Mesangial cell (primary cell): ENCODE measurements around the gene TCTN1. TPM values are rescaled to one million over a fixed set of nuclear protein-coding genes. Genes with fewer than 3 reads are reported as not detected.

Experiments used
- total RNA-seq: library from RNA; depleted of rRNA; stranded (reverse); fragments of >200 nt; gene quantifications from 2 replicates; pipeline ENCODE4 v1.2.3, GENCODE V29; 2015

Gene TCTN1
- total RNA-seq, result 23.0 and 41.2 TPM in 2 replicates

GRCh38 chr12:110613771-110614684 lies at the start of gene TCTN1:
TSS of gene TCTN1 (plus strand) at chr12:110614129. CDS start at chr12:110614183, 54 bp downstream.

GRCh38 chr12:110583137-110584059 lies 30.5 kb upstream of the TCTN1 start, which contains the start of gene PPTC7:
TSS of gene PPTC7 (minus strand) at chr12:110583318. CDS start at chr12:110583031, 287 bp downstream.

GRCh38 chr12:110688446-110689280 lies 74.7 kb downstream of the TCTN1 start, which contains the start of gene HVCN1:
TSS of gene HVCN1 (minus strand) at chr12:110689115. CDS start at chr12:110683245, 5,870 bp downstream.

Other genes starting within 250 kb of the TCTN1 start
- 29.8 and 39.6 TPM in 2 replicates for gene ANAPC7, start 210.4 kb upstream of the TCTN1 start, total RNA-seq
- gene ARPC3, start 163.8 kb upstream of the TCTN1 start, total RNA-seq, result 306 and 650 TPM in 2 replicates
- gene GPN3, start 145.9 kb upstream of the TCTN1 start, total RNA-seq, result 7.2 and 16.0 TPM in 2 replicates
- gene FAM216A, start 145.3 kb upstream of the TCTN1 start, total RNA-seq, result 9.0 and 21.2 TPM in 2 replicates
- 64.5 and 103 TPM in 2 replicates for gene VPS29, start 112.0 kb upstream of the TCTN1 start, total RNA-seq
- gene RAD9B, start 111.8 kb upstream of the TCTN1 start, total RNA-seq, result 0.16 and 0.25 TPM in 2 replicates
- gene PPTC7, start 30.8 kb upstream of the TCTN1 start, total RNA-seq, result 7.2 and 9.6 TPM in 2 replicates
- gene HVCN1, start 75.0 kb downstream of the TCTN1 start, total RNA-seq, result 2.3 and 3.5 TPM in 2 replicates
- gene PPP1CC, start 128.8 kb downstream of the TCTN1 start, total RNA-seq, result 51.5 and 92.9 TPM in 2 replicates
- gene CCDC63, start 232.9 kb downstream of the TCTN1 start, total RNA-seq, result not detected in 2 replicates